ENCODE results near the gene PCNX2. TPM values are rescaled to one million over a fixed set of nuclear protein-coding genes. Genes with fewer than 3 reads are reported as not detected.

The PCNX2 gene
- total and polyA plus RNA-seq, 2 of the 8 experiments (the other 6 are each of a cell fraction or from before 2014, with no cell fraction given), result 46.1 to 57.6 TPM

GRCh38 chr1:232993555-232993954 is 302.0 kb downstream of the PCNX2 start:
- Histone ChIP-seq H2AK5ac (ENCODE audit: low read depth, low read length) (no peak overlapping the region), H2BK15ac (ENCODE audit: low read length) (no peak overlapping the region), H3K4me2 (ENCODE audit: insufficient read depth in 1 of 2, low read depth in 2 of 2, low read length in 2 of 2) (no peak overlapping the region), H2BK12ac (ENCODE audit: low read depth, low read length) (no peak overlapping the region), H4K20me1 (replicated peaks in 1 of 2; ENCODE audit: control insufficient read depth in 1 of 2, insufficient read depth in 2 of 2, low read length in 2 of 2) (no peaks in the 10 kb centered on the region), H3K4ac (replicated peaks; ENCODE audit: insufficient read length, low read depth, low read length) (no peak overlapping the region), H3K9me3 (ENCODE audit: insufficient read depth in 2 of 2, low read depth in 1 of 2, low read length in 1 of 2) (peaks cover 10 to 19% of the 10 kb centered on the region in 2 experiments), H3K56ac (replicated peaks; ENCODE audit: insufficient read length, low read depth, low read length) (no peak overlapping the region), H3K27me3 (replicated peaks in 1 of 4; ENCODE audit: control insufficient read depth in 3 of 4, extremely low read depth in 1 of 4, insufficient read depth in 3 of 4, low read length in 3 of 4) (no peaks in the 10 kb centered on the region), H2AFZ (ENCODE audit: low read length) (no peak overlapping the region), H3K14ac (ENCODE audit: insufficient read length) (no peak overlapping the region), H4K91ac (replicated peaks; ENCODE audit: insufficient read length, low read length) (no peak overlapping the region), H4K5ac (ENCODE audit: insufficient read length, low read depth, low read length) (no peak overlapping the region), H2BK120ac (replicated peaks; ENCODE audit: low read depth, low read length) (no peak overlapping the region), H3K79me2 (ENCODE audit: control insufficient read depth in 1 of 2, insufficient read depth in 2 of 2, low read length in 2 of 2) (no peaks in the 10 kb centered on the region), H3K23me2 (ENCODE audit: low read depth, low read length) (no peaks in the 10 kb centered on the region), H3K4me3 (ENCODE audit: extremely low read depth in 1 of 4, insufficient read depth in 2 of 4, low read depth in 3 of 4, low read length in 4 of 4) (no peak overlapping the region), H2BK20ac (ENCODE audit: low read length) (no peak overlapping the region), H3K4me1 (replicated peaks in 1 of 4; ENCODE audit: control insufficient read depth in 3 of 4, insufficient read depth in 4 of 4, low read length in 3 of 4) (no peaks in the 10 kb centered on the region), H3K27ac (ENCODE audit: low read depth, low read length) (no peak overlapping the region), H3K9ac (replicated peaks in 1 of 4; ENCODE audit: extremely low read depth in 1 of 4, low read depth in 3 of 4, low read length in 3 of 4) (no peak overlapping the region), H3K79me1 (ENCODE audit: low read depth, low read length) (no peaks in the 10 kb centered on the region), H3K18ac (ENCODE audit: extremely low read depth, low read length) (no peak overlapping the region), H3K36me3 (ENCODE audit: control insufficient read depth in 2 of 4, insufficient read depth in 4 of 4, low read length in 3 of 4) (peaks cover 6 to 52% (median 24%) of the 10 kb centered on the region in 4 experiments), H4K8ac (ENCODE audit: extremely low read depth, insufficient read depth, low read length) (no peak overlapping the region), H3K23ac (ENCODE audit: insufficient read length) (no peak overlapping the region), H2BK5ac (ENCODE audit: low read depth, low read length) (no peak overlapping the region)
- 95% methylated on average over 3 of the region's 3 CpGs; no CpG with 5 or more reads in 1 of the 2 experiments for WGBS, 2 experiments (ENCODE audit: extremely low coverage in 1 of 2, insufficient coverage in 1 of 2, insufficient read length in 1 of 2, insufficient replicate concordance in 2 of 2, low coverage in 1 of 2, low lambda C conversion rate in 2 of 2, missing lambda C conversion rate in 1 of 2)
- CTCF ChIA-PET (ENCODE audit: partially characterized antibody), result interaction anchor here (0.8 to 1.1 kb wide), 4 partner anchors 20 to 391 kb away, joined by 3 to 5 read pairs (median 3); no protein-coding TSS in a partner anchor
- DNase-seq (ENCODE audit: low read depth in 1 of 2, low spot score in 2 of 2), result no peak
- FAIRE-seq, result no peak
- POLR2A ChIA-PET (ENCODE audit: partially characterized antibody), result no interaction called here
- TF ChIP-seq POLR2A (IDR thresholded peaks at IDR 0.05; ENCODE audit: control extremely low read depth in 1 of 2, low read depth in 2 of 2, low read length in 2 of 2), result no peak
- TF ChIP-seq GABPA (IDR thresholded peaks at IDR 0.05; ENCODE audit: borderline replicate concordance, insufficient read depth, low read length), result no peak
- no peak for TF ChIP-seq RNF2 (IDR thresholded peaks at IDR 0.05; ENCODE audit: borderline replicate concordance, low read depth, low read length, missing control alignments, poor library complexity, severe bottlenecking)
- no peak for TF ChIP-seq NRF1 (IDR thresholded peaks at IDR 0.05; ENCODE audit: low read depth, low read length)
- TF ChIP-seq TBP (IDR thresholded peaks at IDR 0.05; ENCODE audit: low read depth, low read length), result no peak
